ENCODE results near the gene RNF39.
"Not testable (repeated sequence)": the region's sequence is repeated elsewhere in the genome, so short reads cannot be mapped to it uniquely, and the experiment has no call there.

The RNF39 gene

DNA sequence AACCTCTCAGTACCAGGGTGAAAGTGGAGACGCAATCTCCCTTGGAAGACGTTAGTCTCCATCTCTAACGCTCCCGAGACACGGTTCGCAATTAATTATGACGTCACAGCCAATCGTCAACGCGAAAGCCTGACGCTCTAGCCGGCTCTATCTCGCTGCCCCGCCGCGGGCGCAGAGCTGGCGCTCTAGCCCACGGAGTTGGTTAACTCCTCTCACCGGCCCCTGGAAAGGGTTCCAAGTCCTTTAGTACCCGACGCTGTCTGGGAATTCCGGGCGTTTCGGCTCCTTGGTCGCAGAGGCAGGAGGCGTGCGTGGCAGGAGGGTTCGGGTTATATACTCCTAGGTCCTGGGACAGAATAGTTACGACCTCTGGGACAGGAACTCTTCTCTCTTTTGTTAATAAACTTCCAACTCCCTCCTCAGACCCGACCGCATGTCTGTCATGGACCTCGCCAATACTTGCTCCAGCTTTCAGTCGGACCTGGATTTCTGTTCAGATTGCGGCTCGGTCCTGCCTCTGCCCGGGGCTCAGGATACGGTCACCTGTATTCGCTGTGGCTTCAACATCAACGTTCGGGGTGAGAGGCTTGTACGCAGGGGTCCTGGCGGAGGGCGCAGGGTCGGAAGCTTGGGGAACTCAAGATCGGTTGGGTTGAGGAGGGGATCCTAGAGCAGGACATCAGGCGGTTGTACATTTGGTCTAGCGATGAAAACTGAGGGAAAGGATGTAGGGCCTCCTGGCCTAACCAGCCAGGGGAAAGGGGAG lies 14.3 kb downstream of the RNF39 start, which contains the start of gene POLR1H:
Gene POLR1H (plus strand): TSS at position 174 of the 766 bp plus-strand sequence. CDS start 260 bp downstream, at position 434.
- DNase-seq: peak; percentile 91 to 98

DNA sequence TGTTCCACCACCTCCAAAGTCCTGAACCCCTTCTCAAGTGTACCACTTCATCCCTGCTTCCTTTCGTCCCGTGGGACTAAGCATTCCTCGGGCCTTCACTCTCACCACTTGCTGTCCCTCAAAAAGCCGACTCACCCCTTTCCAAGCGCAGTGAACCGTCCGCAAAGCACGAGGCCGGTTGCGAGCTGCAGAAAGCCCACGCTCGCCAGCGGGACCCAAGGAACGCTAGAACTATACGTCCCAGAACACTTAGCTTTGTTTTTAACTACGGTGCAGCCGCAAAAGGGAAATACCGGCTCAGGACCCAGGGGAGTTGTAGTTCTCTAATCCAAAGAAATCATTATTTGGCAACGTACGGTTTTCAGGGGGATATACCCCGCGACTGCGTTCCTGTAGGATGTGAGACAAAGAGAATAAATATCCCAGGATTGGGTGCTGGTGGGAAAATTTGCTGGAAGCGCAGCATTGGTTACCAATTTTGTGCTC lies 14.9 kb downstream of the RNF39 start:
- DNase-seq: no peak

DNA sequence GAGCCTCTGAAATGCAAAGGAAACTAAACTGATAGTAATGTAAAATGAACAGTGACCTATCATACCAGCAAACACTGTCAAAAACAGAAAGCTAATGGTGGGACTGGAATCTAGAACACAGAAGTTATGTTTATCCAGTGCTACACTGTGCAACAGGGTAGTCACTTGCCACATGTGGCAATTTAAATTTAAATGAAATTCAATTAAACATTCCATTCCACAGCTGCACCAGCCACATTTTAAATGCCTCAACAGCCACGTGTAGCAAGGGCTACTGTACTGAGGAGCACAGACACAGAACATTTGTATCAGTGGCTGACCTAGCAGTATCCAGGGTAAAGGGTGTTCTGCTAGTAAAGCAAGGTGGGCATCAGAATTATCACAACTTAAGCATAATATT lies 20.1 kb downstream of the RNF39 start:
- DNase-seq: no peak

DNA sequence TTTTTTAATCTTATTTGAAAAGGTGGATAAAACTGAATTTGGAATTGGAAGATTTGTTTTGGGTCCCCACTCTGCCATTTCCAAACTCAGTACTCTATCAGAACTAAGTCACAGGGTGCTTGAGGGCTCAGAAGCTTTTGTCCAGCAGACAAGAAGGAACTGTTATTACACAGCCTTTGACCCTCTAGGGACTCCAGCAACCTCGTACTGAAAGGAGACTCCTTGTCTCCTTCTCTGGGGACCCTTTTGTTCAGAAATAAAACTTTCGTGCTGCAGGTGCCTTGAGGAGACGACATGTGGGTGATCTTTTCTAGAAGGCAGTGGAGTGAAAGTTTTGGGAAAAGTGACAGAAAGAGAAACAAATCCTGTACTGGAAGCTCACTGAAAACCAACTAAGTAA lies 21.9 kb downstream of the RNF39 start:
- no peak for DNase-seq

DNA sequence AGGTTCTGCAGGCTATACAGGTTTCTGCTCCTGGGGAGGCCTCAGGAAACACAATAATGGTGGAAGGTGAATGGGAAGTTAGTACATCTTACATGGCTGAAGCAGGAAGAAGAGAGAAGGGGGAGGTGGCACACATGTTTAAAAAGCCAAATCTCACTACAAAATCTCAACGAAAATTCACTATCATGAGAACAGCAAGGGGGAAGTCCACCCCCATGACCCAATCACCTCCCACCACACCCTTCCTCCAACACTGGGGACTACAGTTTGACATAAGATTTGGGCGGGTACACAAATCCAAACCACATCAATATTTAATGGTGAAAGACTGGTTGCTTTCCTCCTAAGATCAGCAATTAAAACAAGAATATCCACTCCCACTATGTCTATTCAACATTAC lies 28.3 kb downstream of the RNF39 start:
- no peak for DNase-seq

DNA sequence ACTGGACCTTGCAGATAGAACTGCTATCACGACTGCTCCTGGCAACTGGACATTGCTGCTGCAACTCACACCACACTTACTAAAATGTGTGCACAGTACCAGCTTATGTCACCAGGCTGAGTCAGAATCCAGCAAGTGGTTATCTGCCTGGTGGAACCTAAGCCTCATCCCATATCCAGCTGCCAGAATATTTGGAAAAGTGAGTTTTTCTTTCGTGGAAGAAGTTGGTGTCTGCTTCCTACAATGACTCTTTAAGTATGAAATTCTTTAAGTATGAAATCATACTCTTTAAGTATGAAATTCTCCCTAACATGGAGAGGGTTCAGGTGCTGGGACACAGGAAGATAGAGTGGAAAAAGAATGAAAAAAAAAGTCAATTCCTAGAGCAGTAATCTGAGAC lies 30.9 kb downstream of the RNF39 start:
- DNase-seq: no peak

DNA sequence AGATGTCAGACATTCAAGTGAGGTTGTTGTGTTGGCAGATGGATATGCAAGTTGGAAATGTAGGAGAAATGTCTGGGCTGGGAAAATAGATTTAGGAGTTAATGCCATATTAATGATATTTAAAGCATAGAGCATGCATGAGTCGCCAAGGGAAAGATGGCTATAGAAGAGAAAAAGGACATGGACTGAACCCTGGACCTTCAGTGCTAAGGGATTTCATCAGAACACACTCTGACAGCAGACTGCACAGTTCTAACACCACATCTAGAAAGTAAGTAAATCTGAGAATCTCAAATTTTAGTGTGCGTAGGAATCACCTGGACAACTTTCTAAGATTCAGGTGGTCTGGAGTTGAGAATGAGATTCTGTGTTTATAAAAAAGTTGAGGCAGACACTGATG lies 31.8 kb downstream of the RNF39 start:
- no peak for DNase-seq

DNA sequence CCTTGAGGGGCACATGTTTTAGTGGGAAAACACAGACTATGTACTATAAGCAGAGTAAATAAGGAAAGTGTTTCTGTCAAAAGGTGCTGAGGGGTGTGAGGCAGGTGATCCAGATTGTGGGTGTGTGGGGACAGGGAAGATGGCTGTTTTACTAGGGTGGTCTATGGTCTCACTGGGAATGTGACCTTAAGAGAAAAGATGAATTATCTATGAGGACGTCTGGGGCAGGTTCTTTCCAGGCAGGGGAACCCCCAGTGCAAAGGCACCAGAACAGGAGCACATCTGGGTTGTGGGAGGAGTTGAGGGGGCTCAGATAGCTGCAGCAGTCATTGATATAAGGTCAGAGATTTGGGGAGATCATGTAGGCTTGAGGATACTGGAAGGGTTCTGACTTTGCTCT lies 32.7 kb downstream of the RNF39 start:
- no peak for DNase-seq

DNA sequence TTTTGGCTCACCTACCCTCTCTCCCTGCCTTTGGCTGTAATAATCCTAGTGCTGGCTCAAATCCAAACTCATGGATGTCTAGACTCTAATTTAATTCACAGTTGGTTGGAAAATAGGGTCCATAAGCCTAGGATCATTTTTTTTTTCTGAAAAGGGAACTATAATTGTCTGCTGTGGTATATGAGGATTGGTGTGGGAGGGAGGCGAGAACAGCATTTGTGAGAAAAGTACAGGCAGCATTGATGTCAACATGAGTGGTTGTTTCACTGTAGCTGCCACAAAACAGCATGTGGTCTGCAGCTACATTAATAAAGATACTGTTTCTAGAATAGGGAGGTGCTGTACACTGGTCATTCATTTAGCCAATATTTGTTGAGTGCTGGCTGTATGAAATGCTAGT lies 33.1 kb downstream of the RNF39 start:
- DNase-seq: no peak

DNA sequence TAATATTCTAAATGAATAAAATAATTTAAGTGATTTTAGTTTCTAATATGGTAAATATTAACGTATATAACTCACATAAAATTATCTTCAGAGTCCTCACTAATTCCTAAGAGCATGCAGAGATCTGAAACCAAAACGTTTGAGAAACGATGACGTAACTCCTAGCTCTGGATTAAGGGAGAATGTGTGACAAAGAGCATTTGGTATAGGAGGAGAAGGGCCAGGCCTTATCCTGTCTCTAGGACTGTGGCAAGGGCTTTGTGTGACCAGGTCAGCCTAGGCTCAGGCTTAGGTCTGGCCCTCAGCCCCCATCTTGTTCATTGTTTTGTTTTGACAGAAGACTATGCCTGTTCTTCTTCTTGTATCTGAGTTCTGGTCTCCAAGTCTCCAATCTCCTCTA lies 33.7 kb downstream of the RNF39 start:
- DNase-seq: no peak

DNA sequence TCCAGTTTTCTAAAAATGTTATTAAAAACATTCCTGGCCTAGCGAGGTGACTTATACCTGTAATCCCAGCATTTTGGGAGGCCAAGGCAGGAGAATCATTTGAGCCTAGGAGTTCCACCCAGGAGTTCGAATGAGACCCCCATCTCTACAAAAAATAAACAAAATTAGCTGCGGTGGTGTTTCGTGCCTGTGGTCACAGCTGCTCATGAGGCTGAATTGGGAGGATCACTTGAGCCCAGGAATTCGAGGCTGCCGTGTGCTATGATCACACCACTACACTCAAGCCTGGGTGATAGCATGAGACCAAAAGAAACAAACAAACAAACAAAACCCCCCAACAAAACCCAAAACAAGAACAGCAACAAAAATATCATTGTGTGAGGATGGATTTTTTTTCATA lies 34.3 kb downstream of the RNF39 start:
- no peak for DNase-seq

DNA sequence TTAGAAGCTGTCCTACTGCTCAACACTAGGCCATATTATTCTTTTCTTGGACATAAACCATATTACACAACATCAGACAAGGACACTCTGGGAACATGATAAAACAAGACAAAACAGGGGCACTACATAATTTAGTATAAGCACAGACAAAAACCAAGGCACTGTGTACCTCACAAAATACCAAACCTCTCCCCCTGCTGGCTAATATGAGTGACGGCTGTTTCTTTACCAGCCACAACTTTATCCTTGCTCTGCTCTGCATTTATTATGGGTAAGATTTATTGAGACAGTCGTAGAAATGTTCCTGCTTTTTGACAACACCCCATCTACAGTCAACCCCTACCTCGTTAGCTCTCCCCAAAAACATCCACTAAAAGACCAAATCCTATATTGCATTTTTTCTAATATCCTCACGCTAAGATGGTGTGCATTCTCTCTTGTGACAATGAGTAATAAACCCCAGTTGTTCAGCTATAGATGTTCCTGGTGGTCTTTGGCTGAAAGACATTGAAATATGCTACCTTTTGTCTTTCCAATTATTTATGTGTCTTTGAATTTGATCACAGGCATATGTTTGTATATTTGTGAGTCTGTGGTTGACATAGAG lies 38.3 kb downstream of the RNF39 start:
- peak in 1 of 2 experiments; percentile 20 for DNase-seq

DNA sequence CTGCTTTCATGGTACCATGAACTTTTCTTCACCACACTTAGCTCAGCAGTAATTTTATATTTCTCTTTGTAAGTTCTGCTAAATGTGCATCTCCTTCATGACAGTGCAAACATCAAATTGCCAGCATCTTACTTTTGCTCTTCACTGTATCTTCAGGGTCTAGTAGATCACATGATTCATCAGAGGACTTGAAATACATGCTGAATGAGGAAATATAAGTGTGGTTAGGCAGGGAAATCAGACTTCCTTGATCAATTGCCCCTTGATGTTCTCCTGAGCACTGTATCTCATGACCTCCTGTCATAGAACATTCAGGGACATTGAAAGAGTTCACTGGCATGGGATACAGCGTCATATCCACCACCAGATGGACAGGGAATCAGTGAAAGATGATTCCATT lies 39.8 kb downstream of the RNF39 start:
- DNase-seq: no peak

DNA sequence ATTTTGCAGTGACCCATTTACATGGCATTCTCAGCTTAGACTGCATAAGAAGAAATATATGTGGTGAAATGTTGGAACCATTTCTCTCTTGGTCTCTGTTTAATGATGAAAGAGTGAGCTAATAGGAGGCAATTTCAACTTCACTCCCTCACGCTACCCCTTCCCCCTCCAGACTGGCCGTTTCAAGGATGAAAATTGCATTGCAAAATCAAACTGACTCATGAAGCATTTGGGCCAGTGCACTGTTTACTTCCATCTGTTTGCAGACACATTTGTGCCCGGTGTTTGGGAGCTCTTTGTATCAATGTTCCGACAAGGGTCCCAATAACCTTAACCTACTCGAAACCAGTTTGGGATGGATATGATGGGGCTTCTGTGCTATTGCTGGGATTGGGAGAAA lies 42.1 kb downstream of the RNF39 start:
- DNase-seq: not testable (repeated sequence)

DNA sequence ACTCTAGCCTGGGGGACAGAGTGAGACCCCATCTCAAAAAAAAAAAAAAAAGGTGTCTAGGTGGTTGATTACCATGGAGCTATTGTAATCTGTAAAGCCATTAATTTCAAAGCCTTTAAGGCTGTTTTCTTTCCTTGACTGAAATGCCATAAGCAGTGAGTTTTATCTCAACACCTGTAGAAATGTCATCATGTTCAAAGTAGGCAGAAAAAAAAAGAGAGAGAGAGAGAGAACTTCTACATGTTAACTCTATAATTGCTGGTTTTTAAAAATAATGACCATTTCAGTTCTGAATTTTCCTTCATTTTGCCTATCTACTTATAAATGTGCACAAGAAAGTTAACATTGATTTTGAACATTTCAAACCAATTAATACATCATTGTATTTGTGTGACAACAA lies 44.2 kb downstream of the RNF39 start:
- no peak for DNase-seq

DNA sequence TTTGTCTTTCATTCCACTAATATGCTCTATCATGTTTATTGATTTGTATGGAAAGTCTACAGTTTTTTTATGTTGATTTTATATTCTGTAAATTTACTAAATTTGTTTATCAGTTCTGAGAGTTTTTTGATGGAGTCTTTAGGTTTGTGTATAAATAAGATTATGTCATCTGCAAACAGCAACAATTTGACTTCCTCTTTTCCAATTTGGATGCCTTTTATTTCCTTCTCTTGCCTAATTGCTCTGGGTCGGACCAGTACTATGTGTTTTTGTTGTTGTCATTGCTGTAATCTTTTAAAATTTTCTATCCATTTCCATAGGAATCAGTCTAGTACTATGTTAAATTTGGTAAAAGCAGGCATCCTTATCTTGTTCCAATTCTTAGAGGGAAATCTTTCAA lies 46.0 kb downstream of the RNF39 start:
- DNase-seq: no peak

DNA sequence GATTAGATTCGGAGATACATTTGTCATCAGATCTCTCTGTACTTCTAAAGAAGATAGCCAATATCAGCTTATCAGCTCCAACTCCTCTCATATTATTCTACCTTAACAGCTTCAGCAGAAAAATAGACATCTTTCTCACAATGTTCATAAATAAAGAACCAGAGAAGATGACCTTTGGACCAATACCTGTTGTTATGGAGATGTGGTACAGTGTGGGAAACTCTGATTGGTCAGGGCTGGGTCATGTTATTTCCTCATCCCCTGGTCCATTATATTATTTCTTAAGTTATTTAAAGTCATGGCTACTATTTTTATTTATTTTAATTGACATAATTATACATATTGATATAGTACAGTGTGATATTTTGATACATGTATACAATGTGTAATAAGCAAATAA lies 50.4 kb downstream of the RNF39 start:
- DNase-seq: no peak

DNA sequence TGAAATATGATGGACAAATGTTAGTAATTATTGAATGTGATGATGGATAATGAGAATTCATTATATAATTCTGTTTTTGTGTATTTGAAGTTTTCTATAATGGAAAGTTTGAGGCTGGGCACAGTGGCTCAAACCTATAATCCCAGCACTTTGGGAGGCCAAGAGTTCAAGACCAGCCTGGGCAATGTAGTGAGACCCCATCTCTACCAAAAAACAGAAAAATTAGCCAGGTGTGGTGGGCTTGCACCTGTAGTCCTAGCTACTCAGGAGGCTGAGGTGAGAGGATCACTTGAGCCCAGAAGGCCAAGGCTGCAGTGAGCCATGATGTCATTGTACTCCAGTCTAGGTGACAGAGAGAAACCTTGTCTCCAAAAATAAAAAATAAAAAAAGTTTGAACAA lies 52.9 kb downstream of the RNF39 start:
- not testable (repeated sequence) for DNase-seq

DNA sequence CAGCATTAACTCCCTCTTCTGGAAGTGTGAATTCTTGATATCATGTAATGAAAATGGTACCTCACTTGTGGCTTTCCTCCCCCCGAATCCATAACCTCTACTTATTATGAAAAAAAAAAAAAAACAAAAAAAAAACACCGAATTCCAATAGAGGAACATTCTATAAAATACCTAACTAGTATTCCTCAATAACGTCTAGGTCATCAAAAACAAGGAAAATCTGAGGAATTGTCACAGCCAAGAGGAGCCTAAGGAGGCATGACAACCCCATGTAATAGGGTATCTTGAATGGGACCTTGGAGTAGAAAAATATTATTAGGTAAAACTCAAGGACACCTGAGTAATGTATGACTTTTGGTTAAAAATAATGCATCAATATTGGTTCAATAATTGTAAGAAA lies 53.4 kb downstream of the RNF39 start:
- DNase-seq: no peak

DNA sequence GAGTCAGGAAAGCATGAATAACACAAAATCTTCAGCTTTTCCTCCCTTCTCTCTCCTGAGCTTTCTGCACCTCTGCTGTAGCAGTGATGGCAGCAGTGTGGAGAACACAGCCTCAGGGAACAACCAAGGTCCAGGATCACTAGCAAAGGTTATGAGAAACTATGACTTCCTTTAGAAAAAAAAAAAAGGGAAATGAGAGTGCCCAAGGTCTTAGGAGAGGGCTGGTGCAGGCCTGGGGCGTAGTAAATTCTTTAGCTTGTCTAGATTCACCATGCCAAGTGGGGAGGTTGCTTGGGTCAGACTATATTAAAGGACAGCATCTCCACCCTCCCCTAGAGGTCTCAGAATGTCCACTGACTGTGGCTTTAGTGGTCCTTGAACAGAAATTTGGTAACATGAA lies 54.9 kb downstream of the RNF39 start:
- DNase-seq: no peak

Measured in NCI-H446 (cell line).